RPMI7951 (cell line): ENCODE data around the gene KLF11. TPM values are rescaled to one million over a fixed set of nuclear protein-coding genes. Genes with fewer than 3 reads are reported as not detected.
"Not testable (repeated sequence)": the region's sequence is repeated elsewhere in the genome, so short reads cannot be mapped to it uniquely, and the experiment has no call there.

Experiments
- DNase-seq: peaks from one replicate; pipeline ENCODE4 v3.0.0-alpha.2; 2012; ENCODE audit warnings: low read depth
- total RNA-seq: library from RNA; depleted of rRNA; stranded (reverse); fragments of >200 nt; shearing (Covaris generic); gene quantifications from 2 replicates; pipeline ENCODE4 v1.2.3, GENCODE V29; 2014

The KLF11 gene
- total RNA-seq, 1 experiment from 2014 or later: 3.0 TPM

- DNase-seq: no peak
These were observed 34.0 kb upstream of the KLF11 start for GRCh38 chr2:10009271-10009810.

DNA sequence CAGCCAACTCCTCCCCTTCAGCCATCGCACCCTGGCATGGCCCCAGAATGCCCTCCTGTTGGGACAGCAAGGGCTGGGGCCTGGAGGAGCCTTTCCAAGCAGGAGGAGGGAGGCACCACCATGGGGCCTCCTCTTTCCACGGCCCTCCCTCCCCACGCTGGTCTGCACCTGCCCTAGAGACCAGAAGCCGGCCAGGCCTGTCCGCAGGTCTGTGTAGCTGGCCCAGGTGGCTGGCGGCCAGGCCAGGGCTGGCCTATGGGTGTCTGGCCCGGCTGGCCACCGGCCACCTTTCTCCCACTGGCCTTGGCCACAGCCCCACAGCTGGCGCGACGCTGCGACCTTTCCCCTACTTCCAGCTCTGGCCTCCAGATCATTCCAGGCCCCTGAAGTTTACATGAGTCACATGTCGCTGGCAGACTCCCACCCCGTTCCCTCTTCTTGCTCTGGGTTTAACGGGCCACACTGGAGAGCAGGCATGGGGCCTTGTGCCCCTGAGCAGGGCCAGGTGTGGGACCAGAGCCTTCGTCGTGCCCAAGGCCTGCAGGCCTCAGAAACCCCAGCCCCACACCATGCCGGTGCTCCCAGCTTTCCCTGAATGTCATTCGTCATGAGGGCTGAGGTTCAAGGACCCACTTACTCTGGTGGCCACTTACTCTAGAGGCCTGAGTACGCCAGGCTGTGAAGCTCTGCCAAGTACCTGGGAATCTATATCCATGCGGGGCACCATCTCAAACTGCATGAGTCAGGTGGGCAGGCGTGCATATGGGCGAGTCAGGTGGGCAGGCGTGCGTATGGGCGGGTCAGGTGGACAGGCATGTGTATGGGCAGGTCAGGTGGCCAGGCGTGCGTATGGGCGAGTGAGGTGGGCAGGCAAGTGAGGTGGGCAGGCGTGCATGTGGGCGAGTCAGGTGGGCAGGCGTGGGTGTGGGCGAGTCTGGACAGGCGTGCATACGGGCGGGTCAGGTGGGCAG, 33.3 kb upstream of the KLF11 start:
- DNase-seq: peak; percentile 28

DNA sequence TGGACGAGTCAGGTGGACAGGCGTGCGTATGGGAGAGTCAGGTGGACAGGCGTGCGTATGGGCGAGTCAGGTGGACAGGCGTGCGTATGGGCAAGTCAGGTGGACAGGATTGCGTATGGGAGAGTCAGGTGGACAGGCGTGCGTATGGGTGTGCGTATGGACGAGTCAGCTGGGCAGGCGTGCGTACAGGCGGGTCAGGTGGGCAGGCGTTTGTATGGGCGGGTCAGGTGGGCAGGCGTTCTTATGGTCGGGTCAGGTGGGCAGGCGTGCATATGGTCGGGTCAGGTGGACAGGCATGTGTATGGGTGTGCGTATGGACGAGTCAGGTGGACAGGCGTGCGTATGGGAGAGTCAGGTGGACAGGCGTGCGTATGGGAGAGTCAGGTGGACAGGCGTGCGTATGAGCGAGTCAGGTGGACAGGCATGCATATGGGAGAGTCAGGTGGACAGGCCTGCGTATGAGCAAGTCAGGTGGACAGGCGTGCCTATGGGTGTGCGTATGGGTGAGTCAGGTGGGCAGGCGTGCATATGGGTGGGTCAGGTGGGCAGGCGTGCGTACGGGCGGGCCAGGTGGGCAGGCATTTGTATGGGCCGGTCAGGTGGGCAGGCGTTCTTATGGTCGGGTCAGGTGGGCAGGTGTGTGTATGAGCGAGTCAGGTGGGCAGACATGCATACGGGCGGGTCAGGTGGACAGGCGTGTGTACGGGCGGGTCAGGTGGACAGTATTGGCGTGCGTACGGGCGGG, 32.3 kb upstream of the KLF11 start:
- DNase-seq: not testable (repeated sequence)

DNA sequence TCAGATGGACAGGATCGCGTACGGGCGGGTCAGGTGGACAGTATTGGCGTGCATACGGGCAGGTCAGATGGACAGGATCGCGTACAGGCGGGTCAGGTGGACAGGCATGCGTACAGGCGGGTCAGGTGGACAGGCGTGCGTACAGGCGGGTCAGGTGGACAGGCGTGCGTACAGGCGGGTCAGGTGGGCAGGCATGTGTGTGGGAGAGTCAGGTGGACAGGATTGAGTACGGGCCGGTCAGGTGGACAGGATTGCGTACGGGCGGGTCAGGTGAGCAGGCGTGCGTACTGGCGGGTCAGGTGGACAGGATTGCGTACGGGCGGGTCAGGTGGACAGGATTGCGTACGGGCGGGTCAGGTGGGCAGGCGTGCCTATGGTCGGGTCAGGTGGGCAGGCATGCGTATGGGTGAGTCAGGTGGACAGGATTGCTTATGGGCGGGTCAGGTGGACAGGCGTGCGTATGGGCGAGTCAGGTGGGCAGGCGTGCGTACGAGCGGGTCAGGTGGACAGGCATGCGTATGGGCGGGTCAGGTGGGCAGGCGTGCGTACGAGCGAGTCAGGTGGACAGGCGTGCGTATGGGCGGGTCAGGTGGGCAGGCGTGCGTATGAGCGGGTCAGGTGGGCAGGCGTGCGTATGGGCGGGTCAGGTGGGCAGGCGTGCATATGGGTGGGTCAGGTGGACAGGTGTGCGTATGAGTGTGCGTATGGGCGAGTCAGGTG, 31.6 kb upstream of the KLF11 start:
- not testable (repeated sequence) for DNase-seq

- DNase-seq: not testable (repeated sequence)
These were observed 30.9 kb upstream of the KLF11 start for GRCh38 chr2:10012366-10012962.

DNA sequence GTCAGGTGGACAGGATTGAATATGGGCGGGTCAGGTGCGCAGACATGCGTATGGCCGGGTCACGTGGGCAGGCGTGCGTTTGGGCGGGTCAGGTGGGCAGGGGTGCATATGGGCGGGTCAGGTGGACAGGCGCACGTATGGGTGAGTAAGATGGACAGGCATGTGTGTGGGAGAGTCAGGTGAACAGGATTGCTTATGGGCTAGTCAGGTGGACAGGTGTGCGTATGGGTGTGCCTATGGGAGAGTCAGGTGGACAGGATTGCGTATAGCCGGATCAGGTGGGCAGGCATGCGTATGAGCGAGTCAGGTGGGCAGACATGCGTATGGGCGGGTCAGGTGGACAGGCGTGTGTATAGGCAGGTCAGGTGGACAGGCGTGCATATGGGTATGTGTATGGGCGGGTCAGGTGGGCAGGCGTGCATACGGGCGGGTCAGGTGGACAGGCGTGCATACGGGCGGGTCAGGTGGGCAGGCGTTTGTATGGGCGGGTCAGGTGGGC, 30.3 kb upstream of the KLF11 start:
- DNase-seq: no peak

GRCh38 chr2:10013651-10014417, 29.5 kb upstream of the KLF11 start:
- not testable (repeated sequence) for DNase-seq

GRCh38 chr2:10014418-10015190, 28.7 kb upstream of the KLF11 start:
- no peak for DNase-seq

GRCh38 chr2:10015376-10015989, 27.9 kb upstream of the KLF11 start:
- not testable (repeated sequence) for DNase-seq

DNA sequence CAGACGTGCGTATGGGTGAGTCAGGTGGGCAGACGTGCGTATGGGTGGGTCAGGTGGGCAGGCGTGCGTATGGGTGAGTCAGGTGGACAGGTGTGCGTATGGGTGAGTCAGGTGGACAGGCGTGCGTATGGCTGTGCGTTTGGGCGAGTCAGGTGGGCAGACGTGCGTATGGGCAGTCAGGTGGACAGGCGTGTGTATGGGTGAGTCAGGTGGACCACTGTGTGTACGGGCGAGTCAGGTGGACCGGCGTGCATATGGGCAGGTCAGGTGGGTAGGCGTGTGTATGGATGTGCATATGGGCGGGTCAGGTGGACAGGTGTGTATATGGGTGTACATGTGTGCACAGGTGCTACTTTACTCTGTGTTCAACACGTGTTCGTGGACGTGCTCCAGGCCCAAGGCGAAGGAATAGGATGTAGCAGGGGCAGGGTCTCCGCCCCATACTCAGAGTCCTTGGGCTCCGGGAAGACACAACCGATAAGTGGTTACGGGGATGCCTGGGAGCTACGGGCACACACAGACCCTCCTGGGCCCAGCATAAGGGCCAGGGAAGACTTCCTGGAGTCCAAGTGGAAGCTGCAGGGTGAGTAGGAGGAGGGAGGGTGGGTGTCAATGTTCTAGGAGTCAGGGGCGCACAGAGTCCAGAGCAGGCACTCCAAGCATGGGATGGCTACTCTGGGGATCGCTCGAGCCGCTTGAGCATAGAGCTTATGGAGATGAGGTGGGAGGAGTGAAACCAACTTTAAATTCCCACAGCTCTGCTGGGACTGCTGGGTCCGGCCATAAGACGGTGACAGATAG, 27.1 kb upstream of the KLF11 start:
- DNase-seq: peak; percentile 16

GRCh38 chr2:10016802-10017258, 26.5 kb upstream of the KLF11 start:
- no peak for DNase-seq

DNA sequence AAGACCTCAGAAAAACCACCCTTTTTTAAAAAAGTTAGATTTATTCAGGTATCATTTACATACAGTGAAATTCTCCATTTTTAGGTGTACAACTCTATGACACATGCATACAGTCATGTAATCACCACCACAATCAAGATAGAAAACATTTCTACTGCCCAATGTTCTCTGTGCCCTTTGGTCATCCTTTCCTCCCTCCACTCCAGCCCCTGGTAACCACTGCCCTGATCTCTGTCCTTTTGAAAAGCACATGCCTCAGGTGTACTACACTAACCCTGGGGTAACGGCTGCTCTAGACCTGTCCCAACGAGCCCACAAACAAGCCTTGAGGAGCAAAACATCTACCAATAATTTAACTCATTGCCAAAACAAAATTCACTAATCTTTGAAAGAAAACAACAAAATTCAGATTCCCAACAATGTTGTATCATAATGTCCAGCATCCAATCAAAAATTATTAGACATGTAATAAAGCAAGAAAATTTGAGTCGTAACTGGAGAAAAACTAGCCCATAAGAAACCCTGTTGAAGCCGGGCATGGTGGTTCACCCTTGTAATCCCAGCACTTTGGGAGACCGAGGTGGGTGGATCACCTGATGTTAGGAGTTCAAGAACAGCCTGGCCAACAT, 25.9 kb upstream of the KLF11 start:
- no peak for DNase-seq

- no peak for DNase-seq
These were observed 24.2 kb upstream of the KLF11 start for GRCh38 chr2:10019174-10019573.

DNA sequence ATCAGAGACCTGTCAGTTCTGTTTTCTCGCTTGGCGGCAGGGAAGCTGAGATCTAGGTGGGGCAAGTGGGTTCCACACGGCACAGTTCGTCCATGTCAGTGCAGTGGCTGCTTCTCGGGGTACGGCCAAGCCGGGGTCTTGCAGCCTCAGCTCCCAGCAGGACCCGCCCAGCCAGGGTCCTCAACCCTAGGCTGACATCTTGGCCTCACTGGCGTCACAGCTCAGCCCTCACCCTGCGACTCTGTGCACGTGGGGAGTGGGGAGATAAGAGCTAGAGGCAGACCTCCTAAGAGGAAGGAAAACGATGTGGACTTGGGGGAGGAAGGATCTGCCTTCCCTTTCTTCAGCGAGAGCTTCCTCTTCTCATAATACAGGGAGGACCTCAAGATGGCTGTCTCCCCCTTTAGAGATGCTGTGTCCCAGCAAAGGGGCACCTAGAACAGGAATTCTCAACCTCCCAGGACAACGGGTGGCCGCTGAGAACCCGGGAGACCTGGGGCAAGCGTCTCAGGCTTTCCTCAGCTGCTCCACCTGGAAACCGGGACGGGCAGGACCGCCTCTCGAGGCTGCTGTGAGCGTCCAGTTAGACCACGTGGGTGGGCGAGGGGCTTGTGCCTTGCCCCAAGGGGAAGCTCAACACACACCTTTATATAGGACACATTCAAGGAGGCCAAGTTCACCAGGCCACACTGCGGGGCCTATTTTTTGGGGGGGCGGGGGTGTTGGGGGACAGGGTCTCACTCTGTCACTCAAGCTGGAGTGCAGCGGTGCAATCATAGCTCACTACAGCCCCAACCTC, 23.5 kb upstream of the KLF11 start:
- no peak for DNase-seq

DNA sequence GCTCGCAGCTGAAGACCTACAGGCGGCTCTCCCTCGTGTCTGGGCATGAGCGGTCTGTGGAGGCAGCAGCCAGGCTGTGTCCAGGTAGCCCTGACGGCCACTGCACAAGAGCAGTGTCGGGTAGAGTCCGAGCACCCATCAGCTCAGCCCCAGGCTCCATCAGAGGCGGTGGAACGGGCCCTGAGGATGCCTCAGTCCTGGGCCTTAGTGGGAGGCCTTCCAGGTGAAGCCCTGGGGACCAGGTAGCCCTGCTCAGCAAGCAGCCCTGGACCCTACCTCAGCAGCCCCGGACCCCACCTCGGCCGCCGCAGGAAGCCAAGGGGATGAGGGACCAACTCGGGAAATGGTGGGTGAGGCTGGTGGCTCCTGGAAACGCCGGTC, 21.3 kb upstream of the KLF11 start:
- DNase-seq: no peak

GRCh38 chr2:10022445-10022844, 20.9 kb upstream of the KLF11 start:
- DNase-seq: no peak
